ENCODE measurements around the gene VPS35.
"Not testable (repeated sequence)": the region's sequence is repeated elsewhere in the genome, so short reads cannot be mapped to it uniquely, and the experiment has no call there.

Gene VPS35

DNA sequence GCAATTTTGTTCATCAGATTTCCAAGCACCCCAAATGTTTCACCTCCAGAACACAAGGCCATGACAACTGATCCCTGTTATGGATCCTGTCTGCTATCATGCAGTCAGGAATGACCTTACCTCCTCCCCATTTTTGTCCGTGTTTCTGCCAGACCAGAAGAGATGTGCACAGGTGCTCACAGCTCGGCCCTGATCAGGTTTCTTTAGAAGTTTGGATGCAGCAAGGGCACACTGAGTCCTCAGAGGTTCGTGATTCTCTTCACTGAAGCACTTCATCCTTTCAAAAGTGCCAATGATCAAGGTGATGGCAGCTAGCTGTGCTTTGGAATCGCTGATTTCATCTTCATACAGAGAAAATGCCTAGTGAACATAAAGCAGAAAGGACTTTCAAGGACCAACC lies 26.9 kb downstream of the VPS35 start:
- DNase-seq, result no peak
- TF ChIP-seq GATA1 (IDR thresholded peaks at IDR 0.05; ENCODE audit: low read depth, low read length) (no peak), POLR2A (IDR thresholded peaks at IDR 0.05; ENCODE audit: low read length) (no peak)

DNA sequence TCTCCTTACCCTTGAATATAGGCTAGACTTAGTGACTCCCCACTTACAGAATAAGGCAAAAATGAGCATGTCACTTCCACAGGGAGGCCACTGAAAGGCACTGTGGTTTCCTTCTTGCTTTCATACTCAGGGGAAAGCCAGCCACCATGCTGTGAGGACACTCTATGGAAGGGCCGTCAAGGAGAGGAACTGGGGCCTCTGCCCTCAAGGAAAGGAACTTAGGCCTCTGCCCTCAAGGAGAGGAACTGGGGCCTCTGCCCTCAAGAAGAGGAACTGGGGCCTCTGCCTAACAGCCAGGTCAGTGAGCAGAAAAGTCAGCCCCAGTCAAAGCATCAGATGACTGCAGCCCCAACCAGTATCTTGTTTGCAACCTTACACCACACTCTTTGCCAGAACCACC lies 30.1 kb downstream of the VPS35 start:
- no peak for TF ChIP-seq GATA1 (IDR thresholded peaks at IDR 0.05; ENCODE audit: low read depth, low read length)
- DNase-seq, result no peak

DNA sequence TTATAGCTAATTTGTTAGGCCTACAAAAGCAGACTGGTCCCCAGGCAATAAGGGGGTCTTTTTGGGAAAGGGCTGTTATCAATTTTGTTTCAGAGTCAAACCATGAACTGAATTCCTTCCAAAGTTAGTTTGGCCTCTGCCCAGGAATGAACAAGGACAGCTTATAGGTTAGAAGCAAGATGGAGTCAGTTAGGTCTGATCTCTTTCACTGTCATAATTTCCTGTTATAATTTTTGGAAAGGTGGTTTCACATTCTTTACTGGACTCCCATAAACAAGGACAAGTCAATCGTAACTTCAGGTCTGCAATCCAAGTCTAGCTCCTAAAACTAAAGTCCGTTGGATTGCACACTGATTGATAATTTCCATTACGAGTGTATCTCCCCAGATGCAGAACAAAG lies 37.7 kb downstream of the VPS35 start:
- DNase-seq, result no peak
- TF ChIP-seq POLR2A (IDR thresholded peaks at IDR 0.05; ENCODE audit: low read length), result no peak
- no peak for TF ChIP-seq GATA1 (IDR thresholded peaks at IDR 0.05; ENCODE audit: low read depth, low read length)

DNA sequence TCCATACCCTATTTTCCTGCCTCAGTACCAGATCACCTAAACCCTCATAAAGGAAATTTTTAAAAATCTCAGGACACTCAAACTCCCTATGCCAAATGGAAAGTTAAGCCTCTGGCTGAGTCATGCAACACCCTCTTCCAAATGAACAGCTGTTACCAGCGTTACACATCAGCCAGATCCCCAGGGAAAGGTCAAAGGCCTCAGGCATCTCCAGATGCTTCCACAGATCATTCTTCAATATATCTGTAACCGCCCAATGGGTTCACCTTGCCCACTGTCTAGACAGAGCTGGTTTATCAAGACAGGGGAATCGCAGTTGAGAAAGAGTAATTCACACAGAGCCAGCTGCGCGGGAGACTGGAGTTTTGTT lies 38.7 kb downstream of the VPS35 start:
- TF ChIP-seq POLR2A (IDR thresholded peaks at IDR 0.05; ENCODE audit: low read length) (no peak), GATA1 (IDR thresholded peaks at IDR 0.05; ENCODE audit: low read depth, low read length) (no peak)
- DNase-seq, result no peak

DNA sequence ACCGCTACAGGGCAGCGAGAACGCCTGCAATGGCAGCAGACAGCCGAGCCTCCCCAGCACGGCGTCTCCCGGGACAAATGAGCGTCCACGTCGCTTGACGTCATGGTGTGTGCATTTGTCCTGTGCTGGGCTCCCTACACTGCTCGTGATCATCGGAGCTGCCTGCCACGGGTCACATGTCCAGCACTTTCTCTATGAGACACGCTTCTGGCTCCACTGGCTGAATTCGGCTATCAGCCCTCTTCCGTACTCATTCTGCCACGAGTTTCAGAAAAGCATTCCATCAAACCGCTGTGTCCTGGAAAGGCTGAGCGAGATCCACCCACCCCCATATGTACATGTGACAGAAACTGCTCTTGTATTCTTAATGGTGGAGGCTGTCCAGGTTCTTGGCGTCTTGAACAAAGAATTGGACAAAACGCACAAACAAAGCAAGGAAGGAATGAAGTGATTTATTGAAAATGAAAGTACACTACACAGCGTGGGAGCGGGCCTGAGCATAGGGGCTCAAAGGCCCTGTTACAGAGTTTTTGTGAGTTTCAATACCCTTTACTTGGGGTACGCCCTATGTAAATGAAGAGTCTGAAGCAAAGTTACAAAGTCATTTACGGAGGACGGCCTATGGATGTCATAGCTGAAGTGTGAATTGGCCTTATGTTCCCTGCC lies 39.3 kb downstream of the VPS35 start:
- DNase-seq, result no peak
- TF ChIP-seq GATA1 (IDR thresholded peaks at IDR 0.05; ENCODE audit: low read depth, low read length) (no peak), POLR2A (IDR thresholded peaks at IDR 0.05; ENCODE audit: low read length) (no peak)

DNA sequence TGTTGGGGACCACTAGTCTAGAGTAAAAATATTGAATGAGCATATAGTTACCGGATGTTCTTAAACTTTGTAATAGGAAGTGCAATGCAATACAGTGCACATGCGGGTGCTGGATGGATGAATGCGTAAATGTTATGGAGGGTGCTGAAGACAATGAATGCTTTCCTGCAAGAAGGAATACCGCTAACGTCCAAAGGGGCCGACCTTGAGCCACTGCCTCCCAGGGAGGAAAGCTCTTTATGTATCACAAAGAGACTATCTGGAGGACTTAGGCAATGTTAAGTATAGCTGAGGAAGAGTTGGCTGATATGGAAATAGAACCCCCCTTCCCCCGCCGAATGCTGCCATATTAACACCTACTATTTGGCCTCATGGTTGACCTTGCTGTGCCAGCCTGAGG lies 40.3 kb downstream of the VPS35 start:
- no peak for DNase-seq
- TF ChIP-seq GATA1 (IDR thresholded peaks at IDR 0.05; ENCODE audit: low read depth, low read length) (no peak), POLR2A (IDR thresholded peaks at IDR 0.05; ENCODE audit: low read length) (no peak)

DNA sequence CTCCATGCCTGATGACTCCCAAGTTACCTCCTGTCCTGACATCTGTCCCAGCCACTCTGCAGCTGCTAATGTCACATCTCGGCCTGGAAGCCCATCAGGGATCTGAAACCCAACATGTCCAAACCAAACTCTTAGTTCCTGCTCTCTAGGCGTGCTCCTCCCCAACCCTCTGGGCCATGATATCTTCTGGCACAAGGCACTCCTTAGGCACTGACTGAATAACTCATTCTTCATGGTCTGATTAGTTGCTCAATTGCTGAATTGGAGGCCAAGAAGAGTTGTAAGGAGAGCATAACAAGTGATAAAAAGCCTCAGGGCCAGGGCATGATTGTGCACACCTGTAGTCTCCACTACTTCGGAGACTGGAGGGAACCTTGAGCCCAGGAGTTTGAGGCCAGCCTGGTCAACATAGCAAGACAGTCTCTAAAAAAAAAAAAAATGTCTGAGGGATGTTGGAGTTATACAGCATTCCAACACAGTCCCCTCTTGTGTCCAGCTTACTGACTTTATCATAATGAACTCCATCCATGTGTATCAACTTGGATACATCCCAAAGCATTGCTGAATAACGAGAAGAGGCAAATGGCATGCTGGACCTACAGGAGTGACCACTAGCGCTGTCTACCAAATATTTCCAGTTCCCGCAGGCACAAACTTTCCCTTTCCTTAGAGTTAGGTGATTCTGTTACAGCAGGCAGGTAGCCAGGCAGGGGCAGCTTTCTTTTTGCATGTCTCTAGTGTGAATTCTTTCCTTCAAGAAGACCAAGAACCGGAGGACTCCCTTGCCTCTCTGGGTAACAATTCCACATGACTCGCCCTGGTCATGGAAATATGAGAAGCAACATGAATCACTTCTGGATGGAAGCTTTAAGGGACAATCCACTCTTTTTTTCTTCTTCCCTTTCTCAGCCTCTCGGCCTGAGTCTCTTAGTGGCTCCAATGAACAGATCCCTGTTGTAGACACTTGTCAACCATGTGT lies 49.7 kb downstream of the VPS35 start:
- no peak for DNase-seq
- no peak for TF ChIP-seq GATA1 (IDR thresholded peaks at IDR 0.05; ENCODE audit: low read depth, low read length)
- TF ChIP-seq POLR2A (IDR thresholded peaks at IDR 0.05; ENCODE audit: low read length), result no peak

DNA sequence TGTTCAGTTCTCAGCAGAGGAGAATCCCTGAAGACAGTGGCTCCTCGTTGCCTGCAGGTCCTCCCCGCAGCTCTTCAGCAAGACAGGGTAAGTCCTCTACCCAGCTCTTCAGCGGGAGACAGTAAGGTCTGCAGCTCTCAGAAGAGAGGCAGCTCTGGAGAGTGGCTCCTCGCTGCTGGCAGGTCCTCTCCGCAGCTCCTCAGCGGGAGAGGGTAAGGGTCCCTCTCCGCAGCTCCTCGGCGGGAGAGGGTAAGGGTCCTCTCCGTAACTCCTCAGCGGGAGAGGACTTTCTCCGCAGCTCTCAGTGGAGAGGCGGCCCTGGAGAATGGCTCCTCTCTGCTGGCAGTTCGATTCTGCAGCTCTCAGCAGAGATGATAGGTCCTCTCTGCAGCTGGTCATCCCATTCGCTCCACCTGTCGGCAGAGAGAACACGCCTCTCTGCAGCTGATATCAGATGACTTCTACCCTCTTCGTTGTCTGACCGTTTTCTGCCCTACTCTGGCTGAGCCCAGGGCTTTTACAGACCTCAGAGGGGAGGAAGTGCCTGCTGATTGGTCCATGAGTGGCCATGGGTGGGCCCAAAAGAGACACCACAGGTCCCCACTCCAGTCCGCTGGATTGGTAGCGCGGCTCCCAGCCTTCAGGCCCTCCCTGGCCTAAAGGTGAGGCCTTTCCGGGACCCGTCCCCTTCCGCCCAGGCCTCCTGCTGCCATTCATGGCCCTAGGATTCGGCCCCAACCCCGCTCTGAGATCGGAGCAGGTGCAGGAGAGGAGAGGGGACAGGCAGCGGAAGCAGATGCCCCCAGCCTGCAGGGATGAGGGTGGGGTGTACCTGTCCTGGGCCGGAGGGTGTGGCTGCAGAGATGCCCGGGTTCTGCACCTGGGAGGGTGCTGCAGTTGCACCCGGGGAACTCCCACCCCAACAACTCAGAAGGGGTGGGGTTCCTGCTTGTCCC lies 55.9 kb downstream of the VPS35 start:
- TF ChIP-seq GATA1 (IDR thresholded peaks at IDR 0.05; ENCODE audit: low read depth, low read length) (no peak), POLR2A (IDR thresholded peaks at IDR 0.05; ENCODE audit: low read length) (no peak)
- no peak for DNase-seq

DNA sequence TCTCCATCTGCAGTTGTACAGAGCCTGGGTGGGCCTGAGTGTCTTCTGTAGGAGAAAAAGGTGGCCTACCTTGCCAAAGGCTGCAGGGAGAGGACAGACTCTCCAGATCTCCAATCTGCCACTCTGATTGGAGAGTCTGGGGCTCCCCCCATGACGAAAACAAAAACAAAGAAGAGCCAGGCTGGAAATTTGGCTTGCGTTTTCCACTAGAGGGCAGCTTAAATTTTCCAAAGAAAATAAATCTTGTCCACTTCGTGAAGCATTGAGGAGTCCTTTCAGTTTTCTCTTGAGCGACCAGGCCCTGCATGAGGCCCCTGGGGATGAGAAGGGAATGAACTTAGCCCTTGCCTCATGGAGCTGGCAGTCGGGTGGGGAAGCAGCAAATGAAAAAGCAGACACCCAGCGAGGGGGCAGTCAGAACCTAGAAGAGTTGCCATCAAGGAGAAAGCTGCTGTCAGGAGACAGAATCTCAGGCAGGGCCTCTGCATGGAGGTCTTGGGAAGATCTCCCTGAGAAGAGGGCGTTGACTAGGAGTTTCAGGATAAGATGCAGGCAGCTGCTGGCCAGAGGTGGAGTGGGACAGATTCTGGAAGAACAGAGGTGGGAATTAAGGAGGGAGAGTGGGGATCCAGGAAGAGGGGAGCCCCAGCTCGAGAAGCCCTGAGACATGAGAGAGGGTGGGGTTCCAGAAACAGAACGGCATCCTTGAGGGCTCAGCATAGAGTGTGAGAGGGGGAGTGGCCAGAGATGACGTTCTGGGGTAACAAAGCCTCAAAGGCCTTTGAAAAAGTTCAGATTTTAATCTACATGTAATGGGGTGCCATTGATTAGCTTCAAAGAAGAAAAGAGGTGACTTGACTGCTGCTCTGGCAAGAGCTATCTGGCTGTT lies 59.4 kb downstream of the VPS35 start:
- DNase-seq, result no peak
- no peak for TF ChIP-seq POLR2A (IDR thresholded peaks at IDR 0.05; ENCODE audit: low read length)
- no peak for TF ChIP-seq GATA1 (IDR thresholded peaks at IDR 0.05; ENCODE audit: low read depth, low read length)

DNA sequence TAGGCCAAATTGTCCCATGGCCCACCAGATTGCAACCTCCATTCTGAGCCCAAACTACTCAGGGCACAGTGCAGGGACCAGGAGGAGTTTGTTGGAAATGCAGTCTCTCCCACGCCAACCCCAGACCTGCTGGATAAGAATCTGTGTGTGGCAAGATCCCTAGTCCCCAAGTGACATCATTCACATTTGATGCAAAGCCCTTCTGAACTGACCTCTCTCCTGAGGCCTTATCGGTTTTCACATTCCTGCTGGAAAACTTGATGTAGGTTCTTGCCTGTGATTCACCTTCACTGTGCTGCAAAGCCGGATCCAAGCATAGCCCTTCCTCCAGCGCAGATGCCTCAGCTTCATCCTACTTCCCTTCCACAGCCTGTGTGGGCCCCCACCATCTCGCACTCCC lies 61.2 kb downstream of the VPS35 start:
- TF ChIP-seq GATA1 (IDR thresholded peaks at IDR 0.05; ENCODE audit: low read depth, low read length) (no peak), POLR2A (IDR thresholded peaks at IDR 0.05; ENCODE audit: low read length) (no peak)
- DNase-seq, result no peak

DNA sequence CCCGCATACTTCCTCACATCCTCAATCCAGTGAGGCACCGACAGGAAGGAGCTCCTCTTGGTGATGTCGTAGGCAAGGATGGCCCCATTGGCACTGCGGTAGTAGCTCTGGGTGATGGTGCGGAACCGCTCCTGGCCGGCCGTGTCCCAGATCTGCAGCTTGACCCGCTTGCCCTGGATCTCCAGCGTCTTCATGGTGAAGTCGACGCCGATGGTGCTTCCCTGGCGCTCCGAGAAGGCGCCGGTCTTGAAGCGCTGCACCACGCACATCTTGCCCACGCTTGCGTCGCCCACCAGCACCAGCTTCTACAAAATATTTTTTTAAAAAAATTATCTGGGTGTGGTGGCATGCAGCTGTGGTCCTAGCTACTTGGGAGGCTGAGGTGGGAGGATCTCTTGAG lies 62.3 kb downstream of the VPS35 start:
- DNase-seq, result not testable (repeated sequence)

DNA sequence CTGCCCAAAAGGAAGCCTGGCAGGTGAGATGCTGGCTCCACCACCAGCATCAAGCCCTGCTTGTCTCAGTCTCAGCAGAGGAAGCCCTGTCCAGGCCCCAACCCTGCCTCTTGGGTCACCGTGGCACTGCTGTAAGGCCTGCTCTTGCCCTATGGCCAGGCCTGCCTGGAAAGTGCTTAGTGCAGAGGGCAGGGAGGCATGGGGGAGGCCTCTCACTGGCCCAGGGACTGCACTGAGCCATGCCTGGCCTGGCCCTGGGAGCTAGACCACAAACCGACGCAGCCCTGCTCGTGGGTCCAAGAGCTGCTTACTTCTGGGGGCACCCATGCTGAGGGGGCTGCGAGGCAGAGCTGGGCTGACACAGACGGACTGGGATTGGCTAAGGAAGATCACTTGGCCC lies 64.1 kb downstream of the VPS35 start:
- DNase-seq, result not testable (repeated sequence)

DNA sequence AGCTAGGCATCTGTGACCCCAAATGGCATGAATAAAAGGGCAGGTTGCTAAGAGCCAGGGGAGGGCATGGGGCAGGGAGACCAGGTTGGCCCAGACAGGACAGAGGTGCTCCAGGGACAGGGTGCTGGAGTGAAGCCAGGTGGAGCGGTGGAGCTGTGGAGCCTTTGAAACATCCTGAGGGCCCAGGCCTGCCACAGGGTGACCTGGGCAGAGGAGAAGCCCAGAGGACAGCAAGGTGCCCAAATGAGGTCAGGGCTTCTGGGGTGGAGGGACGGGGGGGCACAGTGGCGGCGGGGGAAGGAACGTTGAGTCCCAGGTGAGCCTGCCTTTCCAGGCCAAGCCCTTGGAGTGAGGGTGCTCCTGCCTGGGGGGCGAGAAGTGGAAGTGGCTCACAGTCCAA lies 65.3 kb downstream of the VPS35 start:
- not testable (repeated sequence) for DNase-seq

DNA sequence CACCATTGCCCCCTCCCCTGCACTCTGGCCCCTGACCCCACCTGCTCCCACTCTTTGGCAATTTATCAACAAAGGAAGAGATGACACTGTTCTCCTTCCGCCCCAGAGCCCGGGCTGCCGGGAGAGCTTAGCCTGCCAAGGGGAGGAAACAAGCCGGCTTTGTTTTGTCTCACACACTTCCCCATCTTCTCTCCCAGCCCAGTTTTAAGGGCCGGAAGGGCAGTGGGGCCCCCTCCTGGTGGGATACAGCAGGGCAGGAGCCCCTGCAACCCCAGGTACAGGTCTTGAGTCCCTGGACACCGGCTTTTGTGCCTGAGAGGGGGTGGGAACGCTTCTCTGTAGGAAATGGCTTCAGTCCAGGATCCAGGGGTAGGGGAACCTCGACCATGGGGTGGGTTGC lies 65.7 kb downstream of the VPS35 start:
- DNase-seq, result not testable (repeated sequence)
